GM23248 (cell line): ENCODE measurements around the gene PPHLN1. TPM values are rescaled to one million over a fixed set of nuclear protein-coding genes. Genes with fewer than 3 reads are reported as not detected.

ENCODE experiments used
- DNase-seq: peaks from one replicate; pipeline ENCODE4 v3.0.0-alpha.2; 2015
- H2AFZ ChIP-seq: fragments of 200-600 bp; sonication (generic); 2 replicates; pipeline ENCODE4 v1.6.1; 2016; ENCODE audit warnings: antibody characterized with exemption
- H3F3A ChIP-seq: fragments of 200-600 bp; sonication (generic); 2 replicates; pipeline ENCODE4 v1.6.1; 2016; ENCODE audit warnings: mild to moderate bottlenecking, antibody characterized with exemption, mixed run types; ENCODE audit not compliant: insufficient read depth
- H3K27ac ChIP-seq: fragments of 200-600 bp; sonication (generic); 2 replicates; pipeline ENCODE4 v1.5.1; 2016; ENCODE audit warnings: mild to moderate bottlenecking
- H3K27me3 ChIP-seq: fragments of 200-600 bp; sonication (generic); replicated peaks from 2 replicates; pipeline ENCODE4 v1.6.1; 2016; ENCODE audit warnings: mild to moderate bottlenecking; ENCODE audit not compliant: insufficient read depth
- H3K36me3 ChIP-seq: fragments of 200-600 bp; sonication (generic); 2 replicates; pipeline ENCODE4 v1.6.1; 2016; ENCODE audit warnings: low read depth, mild to moderate bottlenecking
- H3K4me1 ChIP-seq: fragments of 200-600 bp; sonication (generic); 2 replicates; pipeline ENCODE4 v1.6.1; 2016; ENCODE audit warnings: mild to moderate bottlenecking; ENCODE audit not compliant: insufficient read depth
- H3K4me2 ChIP-seq: fragments of 200-600 bp; sonication (generic); one replicate; pipeline ENCODE4 v1.6.1; 2016; ENCODE audit warnings: mild to moderate bottlenecking; ENCODE audit not compliant: unreplicated experiment
- H3K4me3 ChIP-seq: fragments of 200-600 bp; sonication (generic); 2 replicates; pipeline ENCODE4 v1.5.1; 2016; ENCODE audit warnings: mild to moderate bottlenecking
- H3K79me2 ChIP-seq: fragments of 200-600 bp; sonication (generic); 2 replicates; pipeline ENCODE4 v1.6.1; 2016; ENCODE audit warnings: mild to moderate bottlenecking; ENCODE audit not compliant: insufficient read depth
- H3K9ac ChIP-seq: fragments of 200-600 bp; sonication (generic); 2 replicates; pipeline ENCODE4 v1.6.1; 2016; ENCODE audit warnings: mild to moderate bottlenecking
- H3K9me2 ChIP-seq: fragments of 200-600 bp; sonication (generic); 2 replicates; pipeline ENCODE4 v1.6.1; 2016; ENCODE audit warnings: mixed run types, mild to moderate bottlenecking, moderate library complexity; ENCODE audit not compliant: insufficient read depth
- H3K9me3 ChIP-seq: fragments of 200-600 bp; sonication (generic); one replicate; pipeline ENCODE4 v1.6.1; 2017; ENCODE audit warnings: low read depth
- H4K20me1 ChIP-seq: fragments of 200-600 bp; sonication (generic); 2 replicates; pipeline ENCODE4 v1.6.0; 2016; ENCODE audit not compliant: insufficient read depth
- EZH2 ChIP-seq: fragments of 200-600 bp; sonication (generic); IDR thresholded peaks from 2 replicates; pipeline ENCODE4 v1.6.1; 2018; ENCODE audit warnings: antibody characterized with exemption, mild to moderate bottlenecking; ENCODE audit not compliant: insufficient read depth, poor library complexity, severe bottlenecking
- EZH2phosphoT487 ChIP-seq: fragments of 200-600 bp; sonication (generic); IDR thresholded peaks from 2 replicates; pipeline ENCODE4 v1.6.1; 2018; ENCODE audit warnings: antibody characterized with exemption, moderate library complexity, mild to moderate bottlenecking, low read depth; ENCODE audit not compliant: insufficient read depth
- WGBS, 2 experiments: methylation state at CpG; one replicate each; pipeline ENCODE4 v1.1.6; 2015 to 2017; ENCODE audit warnings: low lambda C conversion rate in 2 of 2, low coverage in 1 of 2; ENCODE audit errors: missing lambda C conversion rate in 2 of 2; 5-methylcytosine and 5-hydroxymethylcytosine counted together
- in situ Hi-C: fragments of 300-500 bp; cut with MboI; formaldehyde crosslinking; loops from 2 replicates; pipeline ENCODE4 v1.15.0; 2020
- polyA plus RNA-seq: library from polyadenylated mRNA; unstranded; fragments of >200 nt; fragmentation: Nextera tagmentation; extraction: Ambion mirVana; gene quantifications from 2 replicates; pipeline ENCODE4 v1.2.1, GENCODE V29; 2016
- total RNA-seq: library from RNA; depleted of rRNA; stranded (reverse); fragments of >200 nt; shearing (Covaris generic); gene quantifications from 2 replicates; pipeline ENCODE4 v1.2.3, GENCODE V29; 2014

PPHLN1 gene
- total and polyA plus RNA-seq, 2 experiments from 2014 or later = 55.3 to 72.0 TPM

GRCh38 chr12:42446761-42447160 is 120.8 kb downstream of the PPHLN1 start:
- Histone ChIP-seq H4K20me1 (no peaks in the 10 kb centered on the region), H3K4me1 (peaks cover 15% of the 10 kb centered on the region), H3K4me3 (no peak overlapping the region), H3K27me3 (no peaks in the 10 kb centered on the region), H3K4me2 (no peak overlapping the region), H3K9me3 (no peaks in the 10 kb centered on the region), H3K79me2 (no peaks in the 10 kb centered on the region), H3F3A (peaks cover 38% of the 10 kb centered on the region), H3K9me2 (no peaks in the 10 kb centered on the region), H2AFZ (no peak overlapping the region), H3K27ac (no peak overlapping the region), H3K36me3 (peaks cover 12% of the 10 kb centered on the region), H3K9ac (no peak overlapping the region)
- whole genome bisulfite sequencing, 2 experiments = 54 to 64% methylated on average over 6 of the region's 6 CpGs
- no peak for DNase-seq
- in situ Hi-C loops = no loop called here
- TF ChIP-seq EZH2phosphoT487 = no peak
- no peak for TF ChIP-seq EZH2

GRCh38 chr12:42447371-42447786 is 121.4 kb downstream of the PPHLN1 start:
- peaks cover 9% of the 10 kb centered on the region; the same call in 1 of the 2 replicates for H3K36me3 ChIP-seq
- no peak overlapping the region for H2AFZ ChIP-seq
- TF ChIP-seq EZH2 (no peak), EZH2phosphoT487 (no peak)
- no peak overlapping the region for H3K27ac ChIP-seq
- H3K9me3 ChIP-seq = no peaks in the 10 kb centered on the region
- H3K79me2 ChIP-seq = no peaks in the 10 kb centered on the region
- WGBS, 2 experiments = 97% methylated on average over 3 of the region's 3 CpGs
- no peak overlapping the region for H3K4me2 ChIP-seq
- no peaks in the 10 kb centered on the region for H3K27me3 ChIP-seq
- H4K20me1 ChIP-seq = no peaks in the 10 kb centered on the region
- peaks cover 42% of the 10 kb centered on the region for H3F3A ChIP-seq
- no peak overlapping the region for H3K9ac ChIP-seq
- H3K4me1 ChIP-seq = peaks cover 15% of the 10 kb centered on the region
- H3K4me3 ChIP-seq = no peak overlapping the region
- in situ Hi-C loops = no loop called here
- no peaks in the 10 kb centered on the region for H3K9me2 ChIP-seq
- DNase-seq = no peak

DNA sequence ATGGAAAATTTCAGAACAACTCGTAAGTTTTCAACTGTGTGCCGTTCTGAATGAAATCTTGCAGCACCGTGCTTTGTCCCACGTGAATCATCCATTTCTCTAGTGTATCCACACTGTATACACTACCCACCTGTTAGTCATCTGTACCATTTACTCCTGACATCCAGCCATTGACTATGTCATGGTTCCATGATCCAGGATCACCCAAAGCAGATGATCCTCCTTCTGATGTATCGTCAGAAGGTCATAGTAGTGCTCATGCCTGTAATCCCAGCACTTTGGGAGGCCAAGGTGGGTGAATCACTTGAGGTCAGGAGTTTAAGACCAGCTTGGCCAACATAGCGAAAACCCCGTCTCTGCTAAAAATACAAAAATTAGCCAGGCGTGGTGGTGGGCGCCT is 122.9 kb downstream of the PPHLN1 start:
- H3K4me2 ChIP-seq = no peak overlapping the region
- no peaks in the 10 kb centered on the region for H3K9me3 ChIP-seq
- peaks cover 15% of the 10 kb centered on the region for H3K4me1 ChIP-seq
- H3K36me3 ChIP-seq = peaks cover 9% of the 10 kb centered on the region; the same call in 1 of the 2 replicates
- H3K27me3 ChIP-seq = no peaks in the 10 kb centered on the region
- WGBS, 2 experiments = 94 to 95% methylated on average over 9 of the region's 9 CpGs
- DNase-seq = no peak
- TF ChIP-seq EZH2 (no peak), EZH2phosphoT487 (no peak)
- no peak overlapping the region for H3K4me3 ChIP-seq
- H3K9ac ChIP-seq = no peak overlapping the region
- peaks cover 42% of the 10 kb centered on the region for H3F3A ChIP-seq
- no peaks in the 10 kb centered on the region for H4K20me1 ChIP-seq
- no peak overlapping the region for H2AFZ ChIP-seq
- H3K27ac ChIP-seq = no peak overlapping the region
- in situ Hi-C loops = no loop called here
- no peaks in the 10 kb centered on the region for H3K9me2 ChIP-seq
- no peaks in the 10 kb centered on the region for H3K79me2 ChIP-seq

GRCh38 chr12:42450248-42450647 is 124.3 kb downstream of the PPHLN1 start:
- TF ChIP-seq EZH2phosphoT487 (no peak), EZH2 (no peak)
- H3F3A ChIP-seq = peaks cover 45% of the 10 kb centered on the region
- H3K9me2 ChIP-seq = no peaks in the 10 kb centered on the region
- 17 to 31% methylated on average over 2 of the region's 2 CpGs for WGBS, 2 experiments
- no peaks in the 10 kb centered on the region for H3K27me3 ChIP-seq
- in situ Hi-C loops = no loop called here
- peak overlapping the region; percentile 34; the same call in 1 of the 2 replicates for H3K9ac ChIP-seq
- H3K36me3 ChIP-seq = 0 out of 2 replicates have a peak, but pooled peaks cover 3% of the 10 kb centered on the region
- H3K27ac ChIP-seq = peak overlapping the region; percentile 39
- H2AFZ ChIP-seq = no peak overlapping the region
- no peak overlapping the region for H3K4me3 ChIP-seq
- H4K20me1 ChIP-seq = no peaks in the 10 kb centered on the region
- no peaks in the 10 kb centered on the region for H3K79me2 ChIP-seq
- H3K9me3 ChIP-seq = no peaks in the 10 kb centered on the region
- no peak overlapping the region for H3K4me2 ChIP-seq
- DNase-seq = peak; percentile 62
- peaks cover 15% of the 10 kb centered on the region for H3K4me1 ChIP-seq

DNA sequence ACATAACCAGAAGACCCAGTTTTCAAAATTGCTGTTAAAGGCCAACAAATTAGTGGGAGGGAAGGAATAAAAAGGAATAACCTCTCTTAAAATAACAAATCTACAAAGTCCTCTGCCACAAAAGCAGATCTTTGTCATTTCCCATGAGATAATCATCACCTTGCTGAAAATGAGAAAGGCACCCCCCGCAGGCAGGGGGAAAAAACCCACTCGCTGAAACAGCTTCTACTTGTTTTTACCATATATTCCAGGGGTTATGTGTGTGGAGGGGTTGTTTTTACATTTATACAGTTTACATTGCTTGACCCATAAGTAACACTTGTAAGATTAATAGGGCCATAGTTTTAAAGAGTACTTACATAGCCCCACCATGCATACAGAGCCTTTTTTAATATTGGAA is 132.6 kb downstream of the PPHLN1 start:
- 96 to 100% methylated on average over 2 of the region's 2 CpGs for WGBS, 2 experiments
- no peak overlapping the region for H3K4me3 ChIP-seq
- H3K9ac ChIP-seq = no peak overlapping the region
- no peaks in the 10 kb centered on the region for H3K9me3 ChIP-seq
- H3F3A ChIP-seq = 0 out of 2 replicates have a peak, but pooled peaks cover 32% of the 10 kb centered on the region
- H2AFZ ChIP-seq = no peak overlapping the region
- H3K79me2 ChIP-seq = peaks cover 29% of the 10 kb centered on the region
- H4K20me1 ChIP-seq = no peaks in the 10 kb centered on the region
- no peak for TF ChIP-seq EZH2phosphoT487
- TF ChIP-seq EZH2 = no peak
- DNase-seq = no peak
- H3K27ac ChIP-seq = no peak overlapping the region
- peaks cover 28% of the 10 kb centered on the region for H3K36me3 ChIP-seq
- H3K4me2 ChIP-seq = no peak overlapping the region
- no peaks in the 10 kb centered on the region for H3K4me1 ChIP-seq
- in situ Hi-C loops = no loop called here
- H3K27me3 ChIP-seq = no peaks in the 10 kb centered on the region
- H3K9me2 ChIP-seq = no peaks in the 10 kb centered on the region
